ENCODE results near the gene AFF3. TPM values are rescaled to one million over a fixed set of nuclear protein-coding genes. Genes with fewer than 3 reads are reported as not detected.

AFF3 gene
- total and polyA plus RNA-seq, 2 donors (not counting 1 experiment from before 2014, with no cell fraction given): 0.50 to 2.5 TPM

DNA sequence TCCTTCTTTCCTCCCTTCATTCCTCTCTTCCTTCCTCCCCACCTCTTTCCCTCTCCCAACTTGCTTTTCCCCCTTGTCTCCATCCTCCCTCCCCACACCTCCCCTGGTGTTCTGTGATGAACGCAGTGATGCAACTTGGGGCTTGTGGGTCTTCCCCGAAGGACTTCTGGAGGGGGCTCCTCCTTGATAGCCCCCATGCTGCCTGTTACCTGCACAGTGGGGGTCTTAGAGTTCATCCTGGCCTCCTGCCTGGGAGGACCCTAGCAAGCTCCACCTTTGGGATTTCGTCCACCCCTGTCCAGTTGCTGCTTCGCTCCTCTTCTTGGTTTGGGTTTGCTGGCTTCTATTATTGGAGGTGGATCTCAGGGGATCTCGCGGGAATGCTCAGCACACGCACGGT is 43.7 kb upstream of the AFF3 start:
- Histone ChIP-seq H3K79me2 (ENCODE audit: control insufficient read depth, insufficient read depth, low read length) (no peaks in the 10 kb centered on the region), H3K27ac (ENCODE audit: insufficient read depth, low read length) (no peak overlapping the region), H3K9ac (ENCODE audit: insufficient read depth, low read length) (no peak overlapping the region), H3K36me3 (ENCODE audit: control insufficient read depth, insufficient read depth, low read length) (no peaks in the 10 kb centered on the region), H4K20me1 (ENCODE audit: control insufficient read depth, extremely low read depth, insufficient read depth, low read length) (no peaks in the 10 kb centered on the region), H2AFZ (ENCODE audit: low read length) (no peak overlapping the region), H3K27me3 (ENCODE audit: control insufficient read depth, insufficient read depth, low read length) (no peaks in the 10 kb centered on the region), H3K4me3 (replicated peaks in 1 of 4; ENCODE audit: control extremely low read depth in 1 of 4, insufficient read depth in 1 of 4, low read depth in 3 of 4, low read length in 4 of 4) (no peak overlapping the region), H3K4me2 (ENCODE audit: extremely low read depth, insufficient read depth, low read length) (no peak overlapping the region), H3K4me1 (ENCODE audit: control insufficient read depth, extremely low read depth, insufficient read depth, low read length) (no peaks in the 10 kb centered on the region), H3K9me3 (ENCODE audit: control insufficient read depth, insufficient read depth, low read depth, low read length) (no peaks in the 10 kb centered on the region)
- no peak for DNase-seq (ENCODE audit: low read depth in 2 of 2)
- TF ChIP-seq, protein P1, sequence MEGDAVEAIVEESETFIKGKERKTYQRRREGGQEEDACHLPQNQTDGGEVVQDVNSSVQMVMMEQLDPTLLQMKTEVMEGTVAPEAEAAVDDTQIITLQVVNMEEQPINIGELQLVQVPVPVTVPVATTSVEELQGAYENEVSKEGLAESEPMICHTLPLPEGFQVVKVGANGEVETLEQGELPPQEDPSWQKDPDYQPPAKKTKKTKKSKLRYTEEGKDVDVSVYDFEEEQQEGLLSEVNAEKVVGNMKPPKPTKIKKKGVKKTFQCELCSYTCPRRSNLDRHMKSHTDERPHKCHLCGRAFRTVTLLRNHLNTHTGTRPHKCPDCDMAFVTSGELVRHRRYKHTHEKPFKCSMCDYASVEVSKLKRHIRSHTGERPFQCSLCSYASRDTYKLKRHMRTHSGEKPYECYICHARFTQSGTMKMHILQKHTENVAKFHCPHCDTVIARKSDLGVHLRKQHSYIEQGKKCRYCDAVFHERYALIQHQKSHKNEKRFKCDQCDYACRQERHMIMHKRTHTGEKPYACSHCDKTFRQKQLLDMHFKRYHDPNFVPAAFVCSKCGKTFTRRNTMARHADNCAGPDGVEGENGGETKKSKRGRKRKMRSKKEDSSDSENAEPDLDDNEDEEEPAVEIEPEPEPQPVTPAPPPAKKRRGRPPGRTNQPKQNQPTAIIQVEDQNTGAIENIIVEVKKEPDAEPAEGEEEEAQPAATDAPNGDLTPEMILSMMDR (conservative IDR thresholded peaks at IDR 0.05 in 1 of 2, IDR thresholded peaks at IDR 0.05 in 1 of 2; ENCODE audit: low read depth in 1 of 2, low read length in 2 of 2): no peak
- TF ChIP-seq EZH2 (IDR thresholded peaks at IDR 0.05; ENCODE audit: low read length, missing control alignments): no peak

DNA sequence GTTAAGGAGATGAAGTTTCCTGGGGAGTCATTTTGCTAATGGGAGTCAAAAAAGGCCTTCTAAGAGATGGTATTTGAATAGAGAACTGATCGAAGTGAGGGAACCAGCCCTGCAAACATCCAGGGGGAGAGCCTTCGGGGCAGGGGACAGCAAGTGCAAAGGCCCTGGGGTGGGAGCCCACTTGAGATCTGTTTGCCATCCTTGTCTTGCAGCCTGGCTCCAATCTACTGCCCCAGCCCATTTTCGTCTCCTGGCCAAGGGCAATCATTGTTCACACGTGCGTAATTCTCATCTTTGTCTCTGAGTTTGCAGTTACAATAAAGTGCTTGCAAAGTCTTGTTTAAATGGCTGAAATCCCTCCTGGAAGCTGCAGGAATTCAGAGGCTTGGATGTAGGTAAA is 43.1 kb upstream of the AFF3 start:
- no peaks in the 10 kb centered on the region for H3K79me2 ChIP-seq (ENCODE audit: control insufficient read depth, insufficient read depth, low read length)
- no peaks in the 10 kb centered on the region for H3K36me3 ChIP-seq (ENCODE audit: control insufficient read depth, insufficient read depth, low read length)
- H3K9me3 ChIP-seq (ENCODE audit: control insufficient read depth, insufficient read depth, low read depth, low read length): no peaks in the 10 kb centered on the region
- no peak overlapping the region for H2AFZ ChIP-seq (ENCODE audit: low read length)
- H3K9ac ChIP-seq (ENCODE audit: insufficient read depth, low read length): no peak overlapping the region
- H3K27ac ChIP-seq (ENCODE audit: insufficient read depth, low read length): no peak overlapping the region
- H3K4me1 ChIP-seq (ENCODE audit: control insufficient read depth, extremely low read depth, insufficient read depth, low read length): no peaks in the 10 kb centered on the region
- TF ChIP-seq, protein P1 (conservative IDR thresholded peaks at IDR 0.05 in 1 of 2, IDR thresholded peaks at IDR 0.05 in 1 of 2; ENCODE audit: low read depth in 1 of 2, low read length in 2 of 2): no peak
- TF ChIP-seq EZH2 (IDR thresholded peaks at IDR 0.05; ENCODE audit: low read length, missing control alignments): no peak
- H3K4me2 ChIP-seq (ENCODE audit: extremely low read depth, insufficient read depth, low read length): no peak overlapping the region
- H4K20me1 ChIP-seq (ENCODE audit: control insufficient read depth, extremely low read depth, insufficient read depth, low read length): no peaks in the 10 kb centered on the region
- DNase-seq (ENCODE audit: low read depth in 2 of 2): no peak
- H3K27me3 ChIP-seq (ENCODE audit: control insufficient read depth, insufficient read depth, low read length): no peaks in the 10 kb centered on the region
- no peak overlapping the region for H3K4me3 ChIP-seq (replicated peaks in 1 of 4; ENCODE audit: control extremely low read depth in 1 of 4, insufficient read depth in 1 of 4, low read depth in 3 of 4, low read length in 4 of 4)

DNA sequence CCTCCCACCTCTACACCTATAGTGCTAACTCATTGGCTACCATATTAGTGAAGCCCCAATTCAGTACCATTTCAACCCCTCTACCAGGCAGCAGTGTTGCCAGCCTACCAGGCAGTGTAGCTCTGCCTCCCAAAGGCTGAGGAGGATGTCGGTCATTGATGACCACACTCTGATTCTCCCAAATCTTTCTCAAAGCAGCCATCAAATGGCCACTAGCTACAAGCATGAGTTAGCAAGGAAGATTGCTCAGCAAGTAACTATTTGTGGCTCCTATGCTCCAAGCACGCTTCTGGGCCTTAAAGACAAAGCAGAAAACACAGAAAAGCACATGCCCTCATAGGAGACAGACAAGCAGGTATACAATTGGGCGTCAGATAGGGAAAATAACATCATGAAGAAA is 42.7 kb upstream of the AFF3 start:
- Histone ChIP-seq H4K20me1 (ENCODE audit: control insufficient read depth, extremely low read depth, insufficient read depth, low read length) (no peaks in the 10 kb centered on the region), H3K36me3 (ENCODE audit: control insufficient read depth, insufficient read depth, low read length) (no peaks in the 10 kb centered on the region), H2AFZ (ENCODE audit: low read length) (no peak overlapping the region), H3K79me2 (ENCODE audit: control insufficient read depth, insufficient read depth, low read length) (no peaks in the 10 kb centered on the region), H3K9ac (ENCODE audit: insufficient read depth, low read length) (no peak overlapping the region), H3K9me3 (ENCODE audit: control insufficient read depth, insufficient read depth, low read depth, low read length) (no peaks in the 10 kb centered on the region), H3K27me3 (ENCODE audit: control insufficient read depth, insufficient read depth, low read length) (no peaks in the 10 kb centered on the region), H3K4me3 (replicated peaks in 1 of 4; ENCODE audit: control extremely low read depth in 1 of 4, insufficient read depth in 1 of 4, low read depth in 3 of 4, low read length in 4 of 4) (no peak overlapping the region), H3K4me2 (ENCODE audit: extremely low read depth, insufficient read depth, low read length) (no peak overlapping the region), H3K4me1 (ENCODE audit: control insufficient read depth, extremely low read depth, insufficient read depth, low read length) (no peaks in the 10 kb centered on the region), H3K27ac (ENCODE audit: insufficient read depth, low read length) (no peak overlapping the region)
- TF ChIP-seq, protein P1 (conservative IDR thresholded peaks at IDR 0.05 in 1 of 2, IDR thresholded peaks at IDR 0.05 in 1 of 2; ENCODE audit: low read depth in 1 of 2, low read length in 2 of 2): no peak
- no peak for TF ChIP-seq EZH2 (IDR thresholded peaks at IDR 0.05; ENCODE audit: low read length, missing control alignments)
- DNase-seq (ENCODE audit: low read depth in 2 of 2): no peak

All from fibroblast of lung (primary cell).